HG03439 (cell line): ENCODE results near the gene VAT1.
"Not testable (repeated sequence)": the region's sequence is repeated elsewhere in the genome, so short reads cannot be mapped to it uniquely, and the experiment has no call there.

Experiments
- ATAC-seq: cut with Tn5 transposase; IDR thresholded peaks from one replicate; pipeline ENCODE4 v1.9.1; 2021; ENCODE audit warnings: mild to moderate bottlenecking, moderate library complexity; ENCODE audit not compliant: unreplicated experiment

Gene VAT1

GRCh38 chr17:43021741-43022512, at the start of gene VAT1:
Gene VAT1, minus strand, starts transcription at chr17:43022385. Its CDS starts 63 bp downstream, at chr17:43022322.
- ATAC-seq: no peak

- ATAC-seq: no peak
Measured at GRCh38 chr17:43070872-43071271, 48.7 kb upstream of the VAT1 start.

GRCh38 chr17:43070257-43070656, 48.1 kb upstream of the VAT1 start:
- ATAC-seq: no peak

GRCh38 chr17:43069368-43069898, 47.2 kb upstream of the VAT1 start:
- ATAC-seq: no peak

GRCh38 chr17:43068570-43069367, 46.6 kb upstream of the VAT1 start:
- ATAC-seq: no peak

GRCh38 chr17:43062984-43063638, 40.9 kb upstream of the VAT1 start:
- no peak for ATAC-seq

- ATAC-seq: no peak
Measured at GRCh38 chr17:43056051-43056450, 33.9 kb upstream of the VAT1 start.

- ATAC-seq: not testable (repeated sequence)
Measured at GRCh38 chr17:43053008-43053407, 30.8 kb upstream of the VAT1 start.

GRCh38 chr17:43051969-43052368, 29.8 kb upstream of the VAT1 start:
- no peak for ATAC-seq

- ATAC-seq: no peak
Measured at GRCh38 chr17:43044024-43044423, 21.8 kb upstream of the VAT1 start.

- no peak for ATAC-seq
Measured at GRCh38 chr17:43043307-43043706, 21.1 kb upstream of the VAT1 start.

GRCh38 chr17:43042025-43042628, 19.9 kb upstream of the VAT1 start:
- ATAC-seq: no peak

GRCh38 chr17:43040655-43041054, 18.5 kb upstream of the VAT1 start:
- no peak for ATAC-seq

GRCh38 chr17:43039646-43040045, 17.5 kb upstream of the VAT1 start:
- ATAC-seq: no peak

GRCh38 chr17:43034894-43035293, 12.7 kb upstream of the VAT1 start:
- ATAC-seq: no peak

GRCh38 chr17:43033948-43034881, 12.0 kb upstream of the VAT1 start:
- no peak for ATAC-seq

- no peak for ATAC-seq
Measured at GRCh38 chr17:43031666-43032065, 9.5 kb upstream of the VAT1 start.

- ATAC-seq: no peak
Measured at GRCh38 chr17:43030137-43030767, 8.1 kb upstream of the VAT1 start.

- no peak for ATAC-seq
Measured at GRCh38 chr17:43028221-43028861, 6.2 kb upstream of the VAT1 start.
